ENCODE measurements around the gene MTMR2. TPM values are rescaled to one million over a fixed set of nuclear protein-coding genes. Genes with fewer than 3 reads are reported as not detected.

The MTMR2 gene
- total and polyA plus RNA-seq, 4 donors, result 11.6 to 53.7 (median 24.4) TPM

DNA sequence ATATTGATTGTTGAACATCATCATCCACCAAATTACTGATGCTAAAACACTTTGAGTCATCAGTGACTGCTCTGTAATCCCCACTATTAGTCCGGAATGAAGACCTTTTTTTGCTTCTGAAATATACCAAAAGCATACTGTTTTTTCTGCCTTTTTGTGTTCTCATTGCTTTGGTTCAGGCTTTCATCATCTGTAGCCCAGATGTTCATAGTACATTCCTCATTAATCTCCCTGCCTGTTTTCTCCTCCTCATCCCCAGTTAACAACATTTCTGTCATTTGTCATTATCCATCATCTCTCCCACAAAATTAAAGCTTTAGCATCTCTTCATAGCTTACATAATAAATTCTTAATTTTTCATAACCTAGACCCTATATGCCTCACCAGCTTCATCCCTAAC lies 124.4 kb downstream of the MTMR2 start:
- Histone ChIP-seq H3K4me1 (ENCODE audit: control insufficient read depth in 5 of 5, insufficient read depth in 5 of 5, low read length in 5 of 5) (no peaks in the 10 kb centered on the region), H3K27me3 (ENCODE audit: control insufficient read depth in 3 of 3, insufficient read depth in 3 of 3, low read length in 2 of 3) (no peaks in the 10 kb centered on the region), H3K36me3 (ENCODE audit: control insufficient read depth in 4 of 4, insufficient read depth in 4 of 4, low read length in 4 of 4) (peaks cover 0 to 26% (median 9%) of the 10 kb centered on the region in 4 donors), H3K27ac (ENCODE audit: low read depth in 1 of 2, low read length in 1 of 2) (no peak overlapping the region), H3K4me3 (no peak overlapping the region), H3K9me3 (ENCODE audit: control insufficient read depth in 4 of 4, insufficient read depth in 3 of 4, low read length in 3 of 4) (no peaks in the 10 kb centered on the region), H3K9ac (ENCODE audit: insufficient read depth in 1 of 2, low read length in 2 of 2) (no peak overlapping the region)
- TF ChIP-seq, protein P1, sequence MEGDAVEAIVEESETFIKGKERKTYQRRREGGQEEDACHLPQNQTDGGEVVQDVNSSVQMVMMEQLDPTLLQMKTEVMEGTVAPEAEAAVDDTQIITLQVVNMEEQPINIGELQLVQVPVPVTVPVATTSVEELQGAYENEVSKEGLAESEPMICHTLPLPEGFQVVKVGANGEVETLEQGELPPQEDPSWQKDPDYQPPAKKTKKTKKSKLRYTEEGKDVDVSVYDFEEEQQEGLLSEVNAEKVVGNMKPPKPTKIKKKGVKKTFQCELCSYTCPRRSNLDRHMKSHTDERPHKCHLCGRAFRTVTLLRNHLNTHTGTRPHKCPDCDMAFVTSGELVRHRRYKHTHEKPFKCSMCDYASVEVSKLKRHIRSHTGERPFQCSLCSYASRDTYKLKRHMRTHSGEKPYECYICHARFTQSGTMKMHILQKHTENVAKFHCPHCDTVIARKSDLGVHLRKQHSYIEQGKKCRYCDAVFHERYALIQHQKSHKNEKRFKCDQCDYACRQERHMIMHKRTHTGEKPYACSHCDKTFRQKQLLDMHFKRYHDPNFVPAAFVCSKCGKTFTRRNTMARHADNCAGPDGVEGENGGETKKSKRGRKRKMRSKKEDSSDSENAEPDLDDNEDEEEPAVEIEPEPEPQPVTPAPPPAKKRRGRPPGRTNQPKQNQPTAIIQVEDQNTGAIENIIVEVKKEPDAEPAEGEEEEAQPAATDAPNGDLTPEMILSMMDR (IDR thresholded peaks at IDR 0.05; ENCODE audit: control extremely low read depth, extremely low read depth), result no peak
- 94 to 97% methylated on average over 1 of the region's 1 CpG for WGBS, 2 donors
- DNase-seq (no peak), ATAC-seq (ENCODE audit: insufficient read depth, low FRiP score) (no peak)

DNA sequence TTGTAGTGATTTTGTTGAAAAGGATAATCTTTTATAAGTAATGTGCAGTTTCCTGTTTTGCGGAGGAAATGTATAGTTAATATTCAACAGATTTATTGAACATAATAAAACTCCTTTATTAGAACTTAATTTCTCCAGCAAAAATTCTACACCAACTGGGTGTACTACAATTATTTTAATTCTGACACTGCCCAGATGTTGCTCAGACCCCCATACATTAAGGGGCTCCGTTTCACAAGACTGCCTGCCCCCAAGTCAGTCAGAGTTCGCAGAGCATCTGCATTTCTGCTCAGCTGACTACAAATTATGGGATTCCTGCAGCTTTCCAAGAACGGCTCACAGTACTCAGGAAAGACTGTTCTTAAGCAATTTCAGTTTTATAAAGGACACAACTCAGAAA lies 127.4 kb downstream of the MTMR2 start:
- H3K9me3 ChIP-seq (ENCODE audit: control insufficient read depth in 4 of 4, insufficient read depth in 3 of 4, low read length in 3 of 4), result no peaks in the 10 kb centered on the region
- H3K4me3 ChIP-seq, result no peak overlapping the region
- H3K27me3 ChIP-seq (ENCODE audit: control insufficient read depth in 3 of 3, insufficient read depth in 3 of 3, low read length in 2 of 3), result no peaks in the 10 kb centered on the region
- TF ChIP-seq, protein P1 (IDR thresholded peaks at IDR 0.05; ENCODE audit: control extremely low read depth, extremely low read depth), result no peak
- 90 to 92% methylated on average over 4 of the region's 4 CpGs for WGBS, 2 donors
- H3K27ac ChIP-seq (ENCODE audit: low read depth in 1 of 2, low read length in 1 of 2), result no peak overlapping the region
- peaks cover 0 to 15% (median 5%) of the 10 kb centered on the region in 4 donors for H3K36me3 ChIP-seq (ENCODE audit: control insufficient read depth in 4 of 4, insufficient read depth in 4 of 4, low read length in 4 of 4)
- no peak for ATAC-seq (ENCODE audit: insufficient read depth, low FRiP score)
- peaks cover 0 to 14% (median 8%) of the 10 kb centered on the region in 5 donors for H3K4me1 ChIP-seq (ENCODE audit: control insufficient read depth in 5 of 5, insufficient read depth in 5 of 5, low read length in 5 of 5)
- peak; percentile 12 to 38 (median 15) for DNase-seq
- H3K9ac ChIP-seq (ENCODE audit: insufficient read depth in 1 of 2, low read length in 2 of 2), result no peak overlapping the region

DNA sequence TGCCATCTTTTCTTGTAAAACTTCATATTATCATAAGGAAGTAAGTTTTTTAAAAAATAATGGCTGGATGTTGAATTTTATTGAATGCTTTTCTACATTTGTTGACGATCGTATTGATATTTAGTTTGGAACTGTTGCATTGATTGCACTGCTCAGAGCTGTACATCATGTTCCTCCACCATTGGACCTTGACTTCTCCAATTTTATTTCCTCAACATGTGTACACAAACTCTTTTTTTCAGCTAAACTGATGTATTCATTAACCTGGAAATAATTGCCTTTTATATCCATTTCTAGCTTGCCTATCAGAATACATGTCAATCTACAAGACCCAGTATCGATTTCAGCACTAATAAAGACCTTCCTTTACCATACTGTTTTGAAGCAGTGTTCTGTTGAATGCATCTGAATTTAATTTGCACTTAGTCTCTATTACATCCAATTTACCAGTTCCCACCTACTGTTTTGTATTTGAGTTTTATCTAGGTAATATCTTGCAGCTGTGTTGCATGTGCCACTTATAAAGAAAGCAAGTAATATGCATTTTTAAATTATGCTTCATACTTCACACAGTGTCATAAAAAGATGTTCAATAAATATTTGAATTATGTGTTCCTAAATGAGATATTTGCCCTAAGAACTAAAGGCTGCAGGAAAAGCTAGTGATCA lies 128.1 kb downstream of the MTMR2 start:
- Histone ChIP-seq H3K36me3 (ENCODE audit: control insufficient read depth in 4 of 4, insufficient read depth in 4 of 4, low read length in 4 of 4) (peaks cover 0 to 13% (median 5%) of the 10 kb centered on the region in 4 donors), H3K27ac (ENCODE audit: low read depth in 1 of 2, low read length in 1 of 2) (no peak overlapping the region), H3K27me3 (ENCODE audit: control insufficient read depth in 3 of 3, insufficient read depth in 3 of 3, low read length in 2 of 3) (no peaks in the 10 kb centered on the region), H3K9me3 (ENCODE audit: control insufficient read depth in 4 of 4, insufficient read depth in 3 of 4, low read length in 3 of 4) (no peaks in the 10 kb centered on the region), H3K4me1 (ENCODE audit: control insufficient read depth in 5 of 5, insufficient read depth in 5 of 5, low read length in 5 of 5) (peaks cover 0 to 19% (median 11%) of the 10 kb centered on the region in 5 donors), H3K4me3 (no peak overlapping the region), H3K9ac (ENCODE audit: insufficient read depth in 1 of 2, low read length in 2 of 2) (no peak overlapping the region)
- WGBS, 2 donors, result 97 to 98% methylated on average over 3 of the region's 3 CpGs
- DNase-seq, result no peak
- ATAC-seq (ENCODE audit: insufficient read depth, low FRiP score), result no peak
- TF ChIP-seq, protein P1 (IDR thresholded peaks at IDR 0.05; ENCODE audit: control extremely low read depth, extremely low read depth), result no peak
